ENCODE measurements around the gene GALNT14.

- TF ChIP-seq CTCF (IDR thresholded peaks at IDR 0.05; ENCODE audit: insufficient read depth, low read depth, low read length) (peak; percentile 13), EZH2 (IDR thresholded peaks at IDR 0.05; ENCODE audit: insufficient read depth, low read length) (no peak)
Measured at GRCh38 chr2:30979822-30980245, 158.4 kb downstream of the GALNT14 start.
